Stimulated activated CD4-positive, alpha-beta T cell treated with anti-CD3 and anti-CD28 coated beads, Interleukin-15, amount 100 ng/mL, for 48 hours (primary cell): ENCODE data around the gene CREB5.

Source experiments
- DNase-seq, 2 donors: peaks; one replicate each; pipeline ENCODE4 v3.0.0-alpha.2; 2020; ENCODE audit warnings: low read depth in 2 of 2

Gene CREB5

DNA sequence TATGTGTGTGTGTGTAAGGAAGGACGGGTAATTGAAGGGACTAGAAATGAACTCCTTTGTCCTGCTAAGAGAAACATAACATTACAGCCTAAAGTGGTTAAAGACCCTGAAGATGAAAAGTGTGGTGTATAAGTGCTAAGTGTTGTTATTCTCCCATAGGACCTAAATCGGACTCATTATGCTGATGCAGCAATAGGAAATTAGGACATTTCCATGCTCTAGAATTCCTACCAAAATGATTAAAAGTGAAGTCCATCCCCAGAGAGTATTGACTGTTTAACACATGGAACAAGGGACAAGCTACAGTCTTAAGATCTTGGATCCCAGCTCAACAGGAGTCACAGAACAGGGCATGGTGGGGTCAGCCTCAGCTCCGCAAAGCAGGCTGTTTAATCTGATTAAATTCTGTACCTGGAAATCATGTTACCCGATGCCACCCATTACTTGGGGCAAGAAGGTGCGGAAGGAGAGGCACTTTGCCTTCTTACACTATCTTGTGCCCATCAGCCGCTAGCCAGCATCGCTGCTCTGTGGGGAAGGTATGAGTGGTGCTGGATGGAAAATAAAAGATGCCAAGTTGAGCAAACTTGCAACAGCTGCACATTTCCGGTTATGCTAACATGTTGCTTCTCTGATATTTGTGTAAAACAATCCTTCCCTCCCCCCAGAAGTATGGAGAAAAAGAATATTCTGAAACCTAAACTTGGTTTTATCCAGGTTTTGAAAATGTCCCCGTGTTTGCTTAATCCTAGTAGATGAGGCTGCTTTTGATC lies 100.5 kb downstream of the CREB5 start:
- no peak for DNase-seq

DNA sequence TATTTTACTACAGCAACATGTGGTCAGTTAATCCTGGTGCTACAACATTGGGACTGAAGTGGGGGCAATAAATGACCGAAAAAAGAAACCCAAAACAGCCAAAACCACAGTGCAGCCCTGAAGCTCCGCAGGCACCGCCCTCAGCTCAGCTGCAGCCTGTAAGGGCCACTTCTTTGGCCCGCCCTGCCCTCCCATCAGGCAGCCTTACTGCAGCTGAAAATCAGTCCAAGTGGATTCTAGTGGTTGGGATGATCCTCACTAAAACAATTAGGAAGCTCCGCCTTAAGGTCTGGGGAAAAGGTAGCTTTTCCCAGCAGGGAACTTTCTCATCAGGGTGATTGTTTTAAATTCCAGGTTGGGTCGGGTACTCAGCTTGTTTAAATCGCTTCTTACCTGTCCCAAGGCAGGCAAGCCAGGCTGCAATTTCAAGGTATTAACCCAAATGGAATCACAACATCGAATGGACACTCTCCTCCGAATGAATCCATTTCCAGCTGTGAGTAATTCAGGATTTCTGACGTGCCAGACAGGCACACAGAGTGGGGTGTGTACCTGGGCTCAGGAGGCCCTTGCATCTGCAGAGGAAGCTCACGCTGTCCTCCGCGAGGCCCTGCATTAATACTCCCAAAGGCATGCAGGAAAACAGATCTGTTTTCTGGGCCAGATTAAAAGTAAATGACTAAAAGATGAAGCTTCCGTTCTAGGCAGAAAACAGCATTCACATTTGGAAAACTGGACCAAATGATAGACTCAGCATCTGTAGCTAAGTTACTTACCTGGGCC lies 104.3 kb downstream of the CREB5 start:
- no peak for DNase-seq

DNA sequence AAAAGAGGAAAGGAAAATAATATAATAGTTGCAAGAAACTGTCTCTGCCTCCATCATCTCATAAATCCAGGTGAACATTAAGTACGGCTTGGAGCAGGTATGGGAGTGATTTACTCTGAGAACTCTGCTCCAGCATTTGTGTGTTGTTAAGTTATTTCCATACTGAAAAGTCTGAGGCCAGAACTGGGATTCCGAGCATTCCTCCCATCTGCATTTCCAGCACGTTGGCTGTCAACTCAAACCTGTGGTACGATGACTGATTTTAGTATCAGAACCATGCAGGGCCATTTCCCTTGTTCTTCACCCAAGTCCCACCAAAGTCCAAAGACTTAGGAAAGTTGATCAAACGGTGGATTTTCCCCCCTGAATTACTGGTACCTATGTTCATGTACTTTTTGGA lies 104.9 kb downstream of the CREB5 start:
- DNase-seq: no peak

DNA sequence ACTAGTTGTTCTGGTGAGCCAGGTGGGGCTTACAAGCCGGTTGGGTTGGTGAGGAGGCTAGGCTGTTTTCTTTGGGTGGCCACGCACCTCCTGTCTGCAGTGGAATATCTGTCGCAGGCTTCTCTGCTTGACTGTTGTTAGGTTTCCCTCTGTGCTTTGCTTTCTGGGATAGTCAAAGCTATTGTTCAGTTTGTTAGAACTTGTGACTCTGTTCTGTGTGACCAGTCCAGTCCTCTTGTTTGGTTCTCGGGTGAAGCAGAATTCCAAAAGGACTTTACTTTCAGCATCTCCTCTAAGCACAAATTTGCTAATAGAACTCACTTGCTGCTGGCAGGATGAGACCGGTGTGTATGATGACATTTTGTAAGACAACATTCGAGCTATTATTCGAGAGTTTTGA lies 105.3 kb downstream of the CREB5 start:
- DNase-seq: no peak

DNA sequence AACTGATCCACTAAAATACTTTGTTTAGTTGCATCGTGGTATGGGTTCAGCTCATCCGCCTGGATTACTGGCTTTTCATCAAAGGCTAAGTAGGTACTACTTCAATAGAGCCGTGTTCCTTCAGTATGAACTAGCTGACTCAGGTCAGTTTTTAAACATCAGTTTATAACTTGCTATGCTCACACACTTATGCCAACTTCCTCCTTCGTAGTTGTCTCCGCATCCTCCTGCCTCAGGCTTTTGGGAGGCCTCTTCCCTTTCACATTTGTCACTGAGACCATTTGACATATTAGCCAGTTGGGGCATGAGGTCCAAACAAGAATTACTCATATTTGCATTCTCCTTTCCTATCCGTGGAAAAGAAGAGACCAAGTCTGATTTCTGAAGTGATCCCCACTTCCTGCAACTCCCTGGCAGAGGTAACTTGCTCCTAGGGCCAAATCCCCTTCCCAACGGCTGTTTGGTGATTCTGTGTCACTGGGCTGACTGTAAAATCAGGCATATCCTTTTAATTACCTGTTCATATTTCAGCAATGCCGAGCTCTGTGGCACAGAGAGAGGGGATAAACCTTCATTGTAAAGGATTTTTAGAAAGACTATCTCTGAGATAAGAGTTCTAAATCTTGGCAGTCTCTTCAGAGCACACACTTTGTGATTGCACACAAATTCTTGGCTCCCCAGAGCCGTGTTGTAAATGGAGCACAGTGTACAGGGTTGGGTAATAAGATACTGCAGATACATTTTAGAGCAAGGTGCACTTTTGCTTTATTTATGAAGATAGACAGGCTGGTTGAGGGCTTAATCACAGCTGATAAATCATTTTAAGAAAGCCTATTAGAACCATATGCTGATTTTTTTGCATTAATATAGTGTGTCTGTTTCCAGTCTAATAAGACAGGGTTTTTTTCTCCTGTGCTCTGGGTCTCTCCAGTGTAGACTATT lies 108.0 kb downstream of the CREB5 start:
- DNase-seq: no peak

DNA sequence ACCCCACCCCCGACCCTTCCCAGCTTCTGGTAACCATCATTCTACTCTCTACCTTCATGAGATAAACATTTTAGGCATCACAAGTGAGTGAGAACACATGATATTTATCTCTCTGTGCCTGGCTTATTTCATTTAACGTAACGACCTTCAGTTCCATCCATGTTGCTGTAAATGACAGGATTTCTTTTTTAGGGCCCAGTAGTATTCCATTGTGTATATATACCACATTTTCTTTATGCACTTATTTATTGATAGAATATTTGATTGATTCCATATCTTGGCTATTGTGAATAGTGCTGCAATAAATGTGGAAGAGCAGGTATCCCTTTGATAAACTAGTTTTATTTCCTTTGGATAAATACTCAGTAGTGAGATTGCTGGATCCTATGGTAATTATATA lies 112.7 kb downstream of the CREB5 start:
- no peak for DNase-seq

DNA sequence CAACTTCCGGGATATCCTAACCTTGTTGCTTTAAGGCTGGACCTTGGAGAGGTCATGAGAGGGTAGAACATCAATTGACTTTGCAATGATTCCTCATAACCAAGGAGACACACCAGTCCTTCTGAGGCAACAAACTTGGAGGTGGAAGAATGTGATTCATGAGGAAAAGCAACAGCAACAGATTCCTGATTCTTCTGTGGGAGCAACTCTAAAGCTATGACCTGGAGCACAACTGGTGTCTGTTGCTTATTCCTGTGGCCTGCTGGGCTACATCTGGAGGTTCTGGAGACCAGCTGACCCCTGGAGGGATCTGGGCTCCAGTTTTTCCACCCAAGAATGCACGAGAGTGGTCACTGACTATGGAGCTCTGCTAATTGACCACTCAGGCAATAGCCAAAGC lies 116.6 kb downstream of the CREB5 start:
- no peak for DNase-seq

DNA sequence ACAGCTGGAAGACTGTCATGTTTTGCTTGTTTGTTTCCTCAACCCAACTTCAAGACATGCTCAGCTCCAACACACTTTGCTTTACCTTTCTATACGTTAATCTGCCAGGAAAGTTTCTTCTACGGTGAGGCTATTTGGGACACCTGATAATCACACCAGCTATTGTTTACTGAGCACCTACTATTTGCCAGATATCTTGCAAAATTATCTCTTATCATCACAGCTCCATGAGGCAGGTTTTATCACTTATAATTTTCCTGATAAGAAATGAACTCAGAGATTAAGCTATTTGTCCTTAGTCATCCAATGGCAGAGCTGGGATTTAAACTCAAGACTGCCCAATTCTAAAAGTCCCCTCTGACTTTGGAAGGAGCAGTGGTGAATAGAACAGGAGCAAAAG lies 117.4 kb downstream of the CREB5 start:
- no peak for DNase-seq

DNA sequence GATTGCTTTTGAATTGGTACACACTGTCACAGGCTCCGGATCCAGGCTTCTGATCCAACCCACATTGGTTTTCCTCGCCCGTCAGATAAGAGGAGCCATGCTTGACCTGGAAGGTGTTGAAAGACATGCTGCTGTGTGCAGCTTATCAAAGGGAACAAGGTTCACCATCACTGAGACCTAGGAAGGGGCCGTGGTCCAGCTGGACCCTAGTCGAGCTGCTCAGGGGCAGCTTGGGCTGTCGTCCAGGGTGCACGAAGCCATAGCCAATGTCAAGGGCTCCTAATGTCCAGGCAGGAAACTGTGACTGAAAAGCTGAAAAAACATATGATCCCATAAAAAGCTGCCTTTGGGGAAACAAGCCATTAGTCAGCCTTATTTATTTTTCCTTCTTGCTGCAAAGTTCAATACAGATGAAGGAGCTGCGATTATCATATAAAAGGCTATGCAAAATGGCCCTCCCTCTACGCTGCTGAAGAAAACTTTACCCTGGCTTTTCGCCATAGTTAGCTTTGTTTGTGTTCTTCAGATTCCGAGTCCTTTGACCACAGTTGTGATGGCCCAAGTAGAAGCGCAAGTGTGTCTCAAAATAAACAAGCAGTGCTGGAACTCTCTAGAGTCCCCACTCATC lies 118.0 kb downstream of the CREB5 start:
- no peak for DNase-seq

DNA sequence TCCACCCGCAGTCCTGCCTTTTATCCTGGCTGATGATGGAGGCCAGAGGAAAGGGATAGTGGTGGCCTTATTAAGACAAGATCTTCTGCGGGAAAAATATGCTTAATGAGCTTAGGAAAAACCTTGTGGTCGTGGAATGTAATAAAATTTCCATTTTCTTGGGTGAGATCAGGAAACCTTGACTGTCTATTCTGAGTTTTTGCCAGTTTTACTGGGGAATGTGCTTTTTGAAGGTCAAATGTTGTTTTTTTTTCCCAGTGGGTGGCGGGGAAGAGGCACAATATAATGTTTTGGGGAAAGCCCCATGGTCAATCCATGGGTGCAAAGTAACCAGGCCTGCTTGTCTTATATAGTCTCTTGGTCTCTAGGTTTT lies 118.5 kb downstream of the CREB5 start:
- DNase-seq: no peak

DNA sequence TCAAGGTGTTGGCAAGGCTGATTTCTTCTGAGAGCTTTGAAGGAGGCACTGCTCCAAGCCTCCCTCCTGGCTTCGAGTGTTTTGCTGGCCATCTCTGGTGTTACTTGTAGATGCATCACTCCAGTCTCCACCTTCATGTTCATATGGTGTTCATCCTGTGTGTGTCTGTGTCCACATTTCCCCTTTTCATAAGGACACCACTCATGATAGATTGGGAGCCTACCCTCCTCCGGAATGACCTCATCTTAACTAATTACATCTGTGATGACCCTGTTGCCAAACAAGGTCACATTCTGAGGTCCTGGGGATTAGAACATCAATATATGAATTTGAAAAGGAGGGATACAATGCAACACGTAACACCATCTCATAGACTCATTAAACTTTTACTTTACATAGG lies 119.0 kb downstream of the CREB5 start:
- DNase-seq: no peak

DNA sequence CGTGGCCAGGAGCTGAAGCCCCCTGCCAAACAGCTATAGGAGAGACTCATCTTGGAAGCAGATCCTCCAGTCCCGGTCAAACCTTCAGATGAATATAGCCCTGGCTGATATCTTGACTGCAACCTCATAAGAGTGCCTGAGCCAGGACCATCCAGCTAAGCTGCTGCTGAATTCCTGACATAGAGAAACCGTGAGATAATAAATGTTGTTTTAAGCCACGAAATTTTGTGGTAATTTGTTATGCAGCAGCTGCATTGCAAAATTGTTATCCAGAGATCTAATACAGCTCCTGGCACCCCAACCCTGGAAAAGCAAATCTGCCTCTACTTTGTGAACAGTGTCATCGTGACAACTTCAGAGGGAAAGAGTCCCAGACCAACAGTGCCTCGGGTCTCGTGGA lies 119.9 kb downstream of the CREB5 start:
- DNase-seq: no peak

DNA sequence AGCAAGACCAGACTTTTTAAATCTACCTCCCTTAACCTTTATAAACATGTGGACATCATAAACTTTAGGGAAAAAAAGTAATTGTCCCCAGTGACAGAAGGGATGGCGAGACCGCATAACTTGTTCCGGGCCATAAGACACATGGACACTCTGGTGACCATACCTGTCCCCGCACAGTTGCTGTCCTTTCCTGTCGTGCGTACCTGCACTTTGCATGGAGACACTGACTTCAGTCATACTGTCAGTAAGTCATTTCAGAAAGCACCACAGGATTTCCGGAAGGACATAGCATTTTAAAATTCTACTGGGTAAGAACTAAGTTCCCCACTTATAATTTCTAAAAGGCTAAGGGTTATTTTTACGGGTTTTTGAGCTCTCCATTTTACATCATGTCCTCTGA lies 120.9 kb downstream of the CREB5 start:
- DNase-seq: no peak

DNA sequence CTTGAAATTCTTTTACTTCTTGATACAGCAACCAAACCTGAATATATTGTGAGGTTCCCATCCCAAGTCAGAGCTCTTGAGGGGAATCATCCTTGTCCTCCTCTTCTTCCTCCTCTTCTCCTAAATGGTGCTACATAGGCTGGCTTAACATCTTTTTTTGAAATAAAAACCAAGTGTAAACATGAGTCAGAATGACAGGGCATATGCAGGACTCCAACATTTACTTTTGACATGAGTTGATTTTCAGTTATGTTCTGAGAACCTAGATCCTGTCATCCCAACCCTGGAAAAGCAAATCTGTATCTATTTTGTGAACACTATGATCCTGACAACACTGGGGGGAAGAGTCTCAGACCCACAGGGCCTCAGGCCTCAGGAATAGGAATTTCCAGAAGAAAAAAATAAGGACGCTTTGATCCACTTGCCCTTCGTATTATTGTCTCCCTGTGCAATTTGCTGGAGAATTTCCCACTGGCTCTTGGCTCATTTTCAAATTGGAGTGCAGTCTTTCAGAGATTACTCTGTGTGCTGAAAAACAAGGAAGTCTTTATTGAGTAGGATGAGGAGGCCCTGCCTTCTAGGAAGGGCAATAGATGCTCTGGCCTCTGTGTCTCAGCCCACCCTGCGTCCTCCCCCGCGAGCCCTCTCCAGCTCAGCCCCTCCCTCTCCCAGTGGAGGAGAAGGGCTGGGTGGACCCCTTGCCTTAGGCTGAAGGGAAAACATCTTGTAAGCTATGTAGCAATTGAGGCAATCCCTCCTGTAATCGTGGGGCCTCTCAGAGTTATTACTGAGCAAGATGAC lies 121.6 kb downstream of the CREB5 start:
- DNase-seq: no peak

DNA sequence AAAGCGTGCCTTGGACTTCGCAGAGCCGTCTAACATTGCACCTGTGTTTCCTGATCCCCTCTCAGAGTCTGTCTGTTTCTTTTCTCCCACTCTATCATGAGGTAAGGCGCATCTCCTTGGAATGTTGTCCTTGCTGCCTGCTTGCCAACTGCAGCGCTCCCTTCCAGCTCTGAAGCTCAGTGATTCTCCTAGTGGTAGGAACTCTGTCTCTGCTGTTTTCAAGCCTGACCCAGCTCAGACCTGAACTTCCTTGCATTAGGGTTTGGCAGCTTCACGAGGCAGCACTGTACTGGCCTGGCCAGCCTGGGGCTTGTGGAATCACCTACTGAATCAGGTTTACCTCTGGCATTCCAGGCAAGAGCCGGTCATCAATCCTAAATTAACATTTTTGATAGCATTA lies 123.9 kb downstream of the CREB5 start:
- no peak for DNase-seq

DNA sequence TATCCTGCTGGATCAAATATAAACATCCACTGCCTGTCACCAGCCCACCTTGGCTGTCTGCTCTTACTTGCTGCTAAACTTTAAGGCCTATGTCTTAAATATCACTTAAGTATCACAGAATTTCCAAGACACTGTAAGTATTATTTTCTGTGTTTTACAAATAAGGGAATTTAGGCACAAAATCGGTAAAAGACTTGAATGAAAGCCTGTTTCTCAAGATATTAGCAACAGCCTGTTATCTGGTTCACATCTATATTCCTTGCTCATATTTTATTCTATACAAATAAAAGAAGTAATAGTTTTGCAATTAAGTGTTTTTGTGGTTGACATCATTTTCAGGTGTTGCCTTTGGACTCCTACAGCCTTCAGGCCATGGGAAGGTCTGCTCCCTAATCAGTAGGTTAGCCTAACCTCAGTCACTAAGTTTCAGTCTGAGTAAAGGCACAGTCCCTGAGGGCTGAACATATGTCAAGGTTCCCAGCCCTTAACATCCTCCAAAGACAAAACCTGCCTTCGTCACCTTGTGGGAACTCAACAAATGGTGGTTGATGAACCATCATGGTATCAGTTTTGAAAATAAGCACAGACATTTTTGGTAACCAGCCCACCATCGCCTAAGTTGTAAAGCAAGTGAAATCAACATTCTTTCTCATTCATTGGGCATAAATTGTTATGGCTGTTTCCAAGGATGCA lies 127.1 kb downstream of the CREB5 start:
- no peak for DNase-seq

DNA sequence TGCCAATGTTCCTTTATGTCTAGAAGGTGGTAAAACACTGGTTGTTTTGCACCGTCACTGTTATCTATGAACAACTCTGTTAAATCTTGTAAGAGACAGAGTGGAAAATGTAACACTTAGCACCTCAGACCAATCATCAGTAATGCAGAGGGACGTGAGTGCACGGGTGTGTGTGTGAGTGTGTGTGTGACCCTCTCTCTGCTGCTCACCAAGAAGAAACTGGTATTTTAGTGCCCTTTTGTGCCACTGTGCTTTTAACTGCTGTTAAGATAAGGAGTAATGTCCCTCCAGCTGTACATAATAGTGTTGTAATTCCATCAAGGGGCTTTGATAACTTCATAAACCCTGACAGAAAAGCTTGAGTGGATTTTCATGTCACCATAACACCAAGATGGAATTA lies 130.1 kb downstream of the CREB5 start:
- DNase-seq: no peak

DNA sequence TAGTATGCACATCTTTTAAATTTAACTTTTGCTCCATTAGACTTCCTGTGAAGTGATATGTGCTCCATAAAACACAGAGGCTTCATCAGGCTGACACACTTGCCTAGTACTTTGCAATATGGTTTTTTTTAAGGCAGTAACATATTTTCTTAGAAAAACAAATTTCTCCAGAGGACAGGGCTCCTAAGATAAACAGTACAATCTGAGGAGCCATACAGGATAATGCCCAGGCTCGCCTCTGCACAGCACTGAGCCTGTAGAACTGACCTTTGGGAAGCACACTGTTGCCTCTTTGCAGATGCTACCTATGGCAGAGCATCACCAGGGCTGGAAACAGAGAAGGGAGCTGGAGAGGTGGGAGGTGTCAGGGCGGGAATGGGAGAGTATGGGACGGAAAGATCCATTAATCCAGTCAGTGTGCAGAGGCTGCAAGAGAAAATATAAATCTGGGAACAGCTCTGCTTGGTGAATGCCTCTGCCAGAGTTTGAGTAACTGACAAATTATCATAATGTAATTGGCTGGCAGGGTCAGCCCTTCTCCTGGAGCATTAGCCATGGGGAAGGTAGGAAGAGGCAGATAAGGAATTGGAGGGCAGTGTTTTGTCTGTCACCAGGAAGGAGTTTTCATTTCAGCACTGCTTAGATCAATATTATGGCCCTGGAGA lies 132.3 kb downstream of the CREB5 start:
- no peak for DNase-seq

DNA sequence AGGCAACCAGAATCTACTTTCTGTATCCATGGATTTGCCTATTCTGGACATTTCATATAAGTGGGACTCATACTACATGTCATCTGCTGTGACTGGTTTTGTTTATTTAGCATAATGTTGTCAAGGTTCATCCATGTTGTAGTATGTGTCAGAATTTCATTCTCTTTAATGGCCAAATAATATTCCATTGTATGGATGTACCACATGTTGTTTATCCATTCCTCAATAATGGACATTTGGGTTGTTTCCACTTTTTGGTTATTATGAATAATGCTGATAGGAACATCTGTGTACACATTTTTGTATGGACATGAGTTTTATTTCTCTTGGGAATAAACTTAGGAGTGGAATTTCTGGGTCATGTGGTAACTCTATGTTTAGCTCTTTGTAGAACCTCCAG lies 133.7 kb downstream of the CREB5 start:
- no peak for DNase-seq

DNA sequence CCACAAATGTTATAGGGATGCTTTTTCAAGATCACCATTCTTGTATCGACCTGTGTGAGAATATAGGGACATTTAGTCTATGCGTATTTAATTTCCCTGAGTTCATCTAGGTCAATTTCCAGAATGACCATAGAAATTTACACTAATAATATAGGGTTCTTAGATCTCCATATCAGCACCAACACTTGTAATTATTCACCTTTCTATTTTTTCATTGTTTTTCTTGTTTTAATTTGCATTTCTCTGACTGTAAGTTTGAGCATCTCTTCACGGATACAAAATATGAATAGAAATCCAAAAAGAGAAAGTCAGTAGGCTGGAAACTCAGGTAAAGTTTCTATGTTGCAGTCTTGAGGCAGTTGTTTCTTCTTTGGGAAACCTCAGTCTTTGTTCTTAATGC lies 134.8 kb downstream of the CREB5 start:
- DNase-seq: no peak
